Right renal pelvis (tissue), 4 donors: ENCODE data around the gene LRRC41. TPM values are rescaled to one million over a fixed set of nuclear protein-coding genes. Genes with fewer than 3 reads are reported as not detected.
"Not testable (repeated sequence)": the region's sequence is repeated elsewhere in the genome, so short reads cannot be mapped to it uniquely, and the experiment has no call there.

ENCODE experiments used
- DNase-seq, 4 donors: peaks; one replicate each; pipeline ENCODE4 v3.0.0-alpha.2; 2013; ENCODE audit warnings: low read depth in 4 of 4, low spot score in 3 of 4, missing footprints in 1 of 4
- polyA plus RNA-seq, 4 donors: library from polyadenylated mRNA; unstranded; fragments of 120-200 nt; gene quantifications; one replicate each; pipeline ENCODE4 v1.2.1, GENCODE V29; 2013; ENCODE audit not compliant: insufficient read length in 4 of 4

Gene LRRC41
- polyA plus RNA-seq, 4 donors, result 83.4 to 103 (median 87.0) TPM

DNA sequence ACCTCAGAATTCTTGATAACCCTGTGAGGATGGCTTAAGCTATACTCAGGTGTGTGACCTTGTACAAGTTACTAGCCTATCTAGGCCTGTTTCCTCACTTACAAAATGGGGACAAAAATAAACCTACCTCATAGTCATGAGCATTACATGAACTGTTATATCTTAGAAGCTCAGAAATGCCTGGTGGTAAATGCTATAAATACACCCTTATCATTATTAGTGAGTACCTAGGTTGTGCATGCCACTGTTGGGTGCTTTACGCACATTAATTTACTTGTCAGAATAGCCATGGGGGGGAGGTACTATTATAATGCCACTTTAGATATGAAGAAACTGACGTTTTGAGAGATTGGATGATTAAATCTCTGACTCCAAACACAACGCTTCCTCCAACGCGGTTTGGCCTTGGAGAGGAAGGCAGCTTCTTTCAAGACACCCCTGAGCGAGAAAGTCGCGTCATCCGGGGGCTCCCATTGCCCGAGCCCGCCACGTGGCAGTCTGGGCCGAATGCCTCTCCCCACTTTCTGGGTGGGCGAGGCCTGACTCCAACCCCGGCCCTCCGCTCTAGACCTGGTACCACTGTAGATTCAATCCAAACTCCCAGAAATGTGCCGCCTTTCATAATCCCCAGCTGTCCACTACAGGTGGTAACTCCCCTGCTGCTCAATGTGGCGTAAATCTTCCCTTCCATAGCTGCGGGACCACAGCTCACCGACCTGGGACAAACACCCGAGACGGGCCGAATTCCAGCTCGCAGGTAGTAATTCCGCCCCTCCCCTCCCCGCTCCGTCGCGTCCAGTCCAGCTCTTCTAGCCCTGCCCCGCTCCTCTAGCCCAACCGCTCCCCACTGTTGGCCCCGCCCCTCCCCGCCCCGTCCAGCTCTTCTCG, 56.6 kb downstream of the LRRC41 start:
- no peak for DNase-seq

DNA sequence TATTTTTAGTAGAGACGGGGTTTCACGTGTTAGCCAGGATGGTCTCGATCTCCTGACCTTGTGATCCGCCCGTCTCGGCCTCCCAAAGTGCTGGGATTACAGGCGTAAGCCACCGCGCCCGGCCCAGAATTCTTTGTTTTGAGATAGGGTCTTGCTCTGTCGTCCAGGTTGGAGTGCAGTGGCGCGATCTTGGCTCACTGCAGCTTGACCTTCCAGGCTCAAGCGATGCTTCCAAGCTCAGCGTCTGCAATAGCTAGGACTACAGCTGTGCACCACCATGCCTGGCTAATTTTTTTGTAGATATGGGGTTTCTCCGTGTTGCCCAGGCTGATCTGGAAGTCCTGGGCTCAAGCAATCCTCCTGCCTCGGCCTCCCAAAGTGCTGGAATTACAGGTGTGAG, 57.3 kb downstream of the LRRC41 start:
- not testable (repeated sequence) for DNase-seq

GRCh38 chr1:46244656-46245371, 58.6 kb downstream of the LRRC41 start:
- DNase-seq, result no peak

DNA sequence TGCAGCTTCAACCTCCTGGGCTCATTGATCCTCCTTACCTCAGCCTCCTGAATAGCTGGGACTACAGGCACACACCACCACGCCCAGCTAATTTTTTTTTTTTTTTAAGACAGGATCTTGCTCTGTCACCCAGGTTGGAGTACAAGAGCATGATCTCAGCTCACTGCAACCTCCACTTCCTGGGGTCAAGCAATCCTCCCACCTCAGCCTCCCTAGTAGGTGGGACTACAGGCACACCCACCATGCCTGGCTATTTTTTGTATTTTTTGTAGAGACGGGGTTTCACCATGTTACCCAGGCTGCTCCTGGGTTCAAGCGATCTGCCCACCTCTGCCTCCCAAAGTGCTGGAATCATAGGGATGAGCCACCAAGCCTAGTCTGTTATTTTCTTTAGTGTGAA, 59.6 kb downstream of the LRRC41 start:
- not testable (repeated sequence) for DNase-seq

DNA sequence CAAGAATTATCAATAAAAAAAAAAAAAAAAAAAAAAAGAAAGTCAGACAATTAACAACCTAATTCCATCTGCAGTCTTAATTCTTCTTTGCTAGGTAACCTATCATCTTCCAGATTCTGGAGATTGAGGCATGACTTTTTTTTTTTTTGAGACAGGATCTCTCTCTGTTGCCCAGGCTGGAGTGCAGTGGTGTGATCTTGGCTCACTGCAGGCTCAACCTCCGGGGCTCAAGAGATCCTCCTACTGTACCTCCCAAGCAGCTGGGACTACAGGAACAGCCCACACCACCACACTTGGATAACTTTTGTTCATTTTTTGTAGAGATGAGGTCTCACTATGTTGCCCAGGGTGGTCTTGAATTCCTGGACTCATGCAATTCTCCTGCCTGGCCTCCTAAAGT, 60.5 kb downstream of the LRRC41 start:
- DNase-seq, result no peak

DNA sequence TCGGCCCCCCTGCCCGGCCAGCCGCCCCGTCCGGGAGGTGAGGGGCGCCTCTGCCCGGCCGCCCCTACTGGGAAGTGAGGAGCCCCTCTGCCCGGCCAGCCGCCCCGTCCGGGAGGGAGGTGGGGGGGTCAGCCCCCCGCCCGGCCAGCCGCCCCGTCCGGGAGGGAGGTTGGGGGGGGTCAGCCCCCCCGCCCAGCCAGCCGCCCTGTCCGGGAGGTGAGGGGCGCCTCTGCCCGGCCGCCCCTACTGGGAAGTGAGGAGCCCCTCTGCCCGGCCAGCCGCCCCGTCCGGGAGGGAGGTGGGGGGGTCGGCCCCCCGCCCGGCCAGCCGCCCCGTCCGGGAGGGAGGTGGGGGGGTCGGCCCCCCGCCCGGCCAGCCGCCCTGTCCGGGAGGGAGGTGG, 61.7 kb downstream of the LRRC41 start:
- DNase-seq, result not testable (repeated sequence)

GRCh38 chr1:46238865-46239264, 64.6 kb downstream of the LRRC41 start:
- DNase-seq, result not testable (repeated sequence)

DNA sequence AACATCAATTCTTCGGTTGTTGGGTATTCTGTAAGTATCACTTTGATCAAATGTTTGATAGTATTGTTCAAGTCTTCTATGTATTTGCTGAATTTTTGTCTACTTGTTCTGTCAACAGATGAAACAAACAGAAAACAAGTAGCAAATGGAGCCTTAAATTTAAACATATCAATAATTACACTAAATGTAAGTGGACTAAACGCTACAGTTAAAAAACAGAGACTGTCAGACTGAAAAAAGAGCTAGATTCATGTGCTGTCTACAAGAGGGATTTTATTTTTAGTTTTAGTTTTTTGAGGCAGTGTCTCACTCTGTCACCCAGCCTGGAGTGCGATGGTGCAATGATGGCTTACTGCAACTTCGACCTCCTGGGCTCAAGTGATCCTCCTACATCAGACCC, 66.5 kb downstream of the LRRC41 start:
- no peak for DNase-seq

DNA sequence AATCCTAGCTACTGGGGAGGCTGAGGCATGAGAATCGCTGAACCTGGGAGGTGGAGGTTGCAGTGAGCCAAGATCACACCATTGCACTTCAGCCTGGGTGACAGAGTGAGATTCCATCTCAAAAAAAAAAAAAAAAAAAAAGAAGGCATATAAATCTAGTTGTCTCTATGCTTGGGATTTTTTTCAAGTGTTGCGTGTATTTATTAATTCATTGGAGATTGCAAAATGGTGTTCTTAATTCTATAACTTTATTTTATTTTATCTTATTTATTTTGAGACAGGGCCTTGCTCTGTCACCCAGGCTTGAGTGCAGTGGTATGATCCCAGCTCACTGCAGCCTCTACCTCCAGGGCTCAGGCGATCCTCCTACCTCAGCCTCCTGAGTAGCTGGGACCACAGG, 72.2 kb downstream of the LRRC41 start:
- DNase-seq, result not testable (repeated sequence)

Other genes starting within 250 kb of the LRRC41 start
- gene PIK3R3, start 171.0 kb downstream of the LRRC41 start, polyA plus RNA-seq, result 10 to 100 TPM; 22.7 to 34.6 (median 30.9) TPM
- gene TSPAN1, start 128.5 kb downstream of the LRRC41 start, polyA plus RNA-seq, result 10 to 100 TPM; 66.9 to 88.0 (median 82.3) TPM
- gene P3R3URF, start 127.1 kb downstream of the LRRC41 start, polyA plus RNA-seq, result not detected
- gene POMGNT1, start 105.2 kb downstream of the LRRC41 start, polyA plus RNA-seq, result 10 to 100 TPM; 77.1 to 85.1 (median 80.1) TPM
- gene LURAP1, start 100.3 kb downstream of the LRRC41 start, polyA plus RNA-seq, result 1 to 10 TPM; 3.3 to 3.7 (median 3.5) TPM
- 10 to 100 TPM; 10.1 to 15.4 (median 11.1) TPM for gene RAD54L, start 55.9 kb downstream of the LRRC41 start, polyA plus RNA-seq
- 100 to 1,000 TPM; 360 to 415 (median 370) TPM for gene UQCRH, start 82 bp upstream of the LRRC41 start, polyA plus RNA-seq
- gene NSUN4, start 37.2 kb upstream of the LRRC41 start, polyA plus RNA-seq, result 10 to 100 TPM; 25.6 to 26.0 (median 25.8) TPM
- gene FAAH, start 90.7 kb upstream of the LRRC41 start, polyA plus RNA-seq, result 10 to 100 TPM; 17.7 to 26.6 (median 20.7) TPM
- gene DMBX1, start 186.2 kb upstream of the LRRC41 start, polyA plus RNA-seq, result under 1 TPM in 2 of 4 donors, not detected in 2; 0.01 to 0.06 TPM
- under 1 TPM in 1 of 4 donors, not detected in 3; 0.03 TPM for gene KNCN, start 248.0 kb upstream of the LRRC41 start, polyA plus RNA-seq